Measurements from ENCODE around the gene ZBTB22. TPM values are rescaled to one million over a fixed set of nuclear protein-coding genes. Genes with fewer than 3 reads are reported as not detected.

Gene ZBTB22
- total RNA-seq, 1 donor from 2014 or later: 17.7 TPM

- Histone ChIP-seq H3K4me3 (ENCODE audit: low read length in 3 of 3) (no peak overlapping the region), H3K27ac (ENCODE audit: low read depth, low read length) (no peak overlapping the region), H3K9me3 (ENCODE audit: control insufficient read depth in 3 of 3, low read length in 3 of 3) (no peaks in the 10 kb centered on the region), H3K4me1 (ENCODE audit: control insufficient read depth in 3 of 3, insufficient read depth in 3 of 3, low read length in 3 of 3) (peaks cover 61 to 82% (median 63%) of the 10 kb centered on the region in 3 donors), H3K9ac (ENCODE audit: low read depth in 1 of 3, low read length in 3 of 3) (peak overlapping the region; percentile 25 to 91 (median 51)), H3K36me3 (ENCODE audit: control insufficient read depth in 3 of 3, insufficient read depth in 3 of 3, low read length in 3 of 3) (peaks cover 37 to 38% (median 37%) of the 10 kb centered on the region in 3 donors), H3K27me3 (ENCODE audit: control insufficient read depth in 3 of 3, insufficient read depth in 3 of 3, low read length in 3 of 3) (no peaks in the 10 kb centered on the region)
Measured at GRCh38 chr6:33273924-33274902, 43.3 kb downstream of the ZBTB22 start.

- H3K27ac ChIP-seq (ENCODE audit: low read depth, low read length): no peak overlapping the region
- peaks cover 40 to 47% (median 41%) of the 10 kb centered on the region in 3 donors for H3K36me3 ChIP-seq (ENCODE audit: control insufficient read depth in 3 of 3, insufficient read depth in 3 of 3, low read length in 3 of 3)
- no peaks in the 10 kb centered on the region for H3K9me3 ChIP-seq (ENCODE audit: control insufficient read depth in 3 of 3, low read length in 3 of 3)
- H3K4me1 ChIP-seq (ENCODE audit: control insufficient read depth in 3 of 3, insufficient read depth in 3 of 3, low read length in 3 of 3): peaks cover 53 to 79% (median 55%) of the 10 kb centered on the region in 3 donors
- H3K9ac ChIP-seq (ENCODE audit: low read depth in 1 of 3, low read length in 3 of 3): peak overlapping the region; percentile 91 to 96 (median 91)
- H3K4me3 ChIP-seq (ENCODE audit: low read length in 3 of 3): peak overlapping the region; percentile 84 to 96 (median 95)
- H3K27me3 ChIP-seq (ENCODE audit: control insufficient read depth in 3 of 3, insufficient read depth in 3 of 3, low read length in 3 of 3): no peaks in the 10 kb centered on the region
Measured at GRCh38 chr6:33273129-33273923, 44.2 kb downstream of the ZBTB22 start.

GRCh38 chr6:33272275-33273128 lies 45.0 kb downstream of the ZBTB22 start:
- Histone ChIP-seq H3K27me3 (ENCODE audit: control insufficient read depth in 3 of 3, insufficient read depth in 3 of 3, low read length in 3 of 3) (no peaks in the 10 kb centered on the region), H3K4me1 (ENCODE audit: control insufficient read depth in 3 of 3, insufficient read depth in 3 of 3, low read length in 3 of 3) (peaks cover 45 to 70% (median 50%) of the 10 kb centered on the region in 3 donors), H3K27ac (ENCODE audit: low read depth, low read length) (peak overlapping the region; percentile 97), H3K36me3 (ENCODE audit: control insufficient read depth in 3 of 3, insufficient read depth in 3 of 3, low read length in 3 of 3) (peaks cover 47 to 55% (median 49%) of the 10 kb centered on the region in 3 donors), H3K9me3 (ENCODE audit: control insufficient read depth in 3 of 3, low read length in 3 of 3) (no peaks in the 10 kb centered on the region), H3K4me3 (ENCODE audit: low read length in 3 of 3) (peak overlapping the region; percentile 84 to 96 (median 95)), H3K9ac (ENCODE audit: low read depth in 1 of 3, low read length in 3 of 3) (peak overlapping the region; percentile 91 to 96 (median 91))

DNA sequence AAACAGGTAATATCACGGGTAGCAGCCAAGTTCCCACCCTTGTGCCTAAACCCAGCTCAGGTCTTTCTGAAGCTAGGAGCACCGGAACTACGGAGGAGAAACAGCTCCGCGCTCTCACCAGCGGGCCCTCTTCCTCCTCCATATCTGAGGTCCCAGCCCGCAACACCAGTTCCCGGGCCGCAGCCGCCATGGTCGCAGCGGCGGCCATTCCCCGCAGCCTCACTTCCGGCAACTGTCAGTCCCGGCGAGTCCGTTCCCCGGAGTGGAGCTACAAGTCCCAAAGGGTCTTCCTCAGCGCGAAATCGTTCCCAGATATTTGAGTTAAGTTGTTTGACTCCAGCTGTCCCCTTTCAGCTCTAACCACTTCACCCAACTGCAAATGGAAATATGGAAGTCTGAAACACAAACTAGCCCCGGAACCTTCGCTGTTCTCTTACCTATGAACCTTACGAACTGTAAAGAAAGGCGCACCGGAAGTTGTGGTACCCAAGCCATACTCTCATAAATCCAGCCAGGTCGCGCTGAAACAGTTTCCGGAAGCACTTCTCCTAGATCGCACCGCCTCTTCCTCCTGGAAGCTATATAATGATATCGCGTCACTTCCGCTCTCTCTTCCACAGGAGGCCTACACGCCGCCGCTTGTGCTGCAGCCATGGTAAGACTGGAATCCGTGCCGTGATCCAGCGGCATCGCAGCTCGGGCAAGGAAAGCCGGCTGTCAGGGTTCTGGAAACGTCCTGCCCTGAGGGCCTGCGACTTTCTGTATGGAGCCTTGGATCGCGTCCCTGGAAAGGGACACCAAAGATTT lies 45.9 kb downstream of the ZBTB22 start, which contains the start of the genes RPS18 and VPS52:
Gene RPS18, plus strand, starts transcription at position 608 of the 807 bp plus-strand sequence. Its CDS starts 45 bp downstream, at position 653.
Gene VPS52, minus strand, starts transcription at position 409 of the 807 bp plus-strand sequence. Its CDS starts 201 bp downstream, at position 208.
- H3K27ac ChIP-seq (ENCODE audit: low read depth, low read length): peak within 1 kb of the TSS; percentile 97
- peaks cover 41 to 62% (median 48%) of the 10 kb centered on the region in 3 donors for H3K4me1 ChIP-seq (ENCODE audit: control insufficient read depth in 3 of 3, insufficient read depth in 3 of 3, low read length in 3 of 3)
- H3K4me3 ChIP-seq (ENCODE audit: low read length in 3 of 3): peak within 1 kb of the TSS; percentile 84 to 96 (median 95)
- H3K9me3 ChIP-seq (ENCODE audit: control insufficient read depth in 3 of 3, low read length in 3 of 3): no peaks in the 10 kb centered on the region
- H3K36me3 ChIP-seq (ENCODE audit: control insufficient read depth in 3 of 3, insufficient read depth in 3 of 3, low read length in 3 of 3): peaks cover 56 to 63% (median 57%) of the 10 kb centered on the region in 3 donors
- no peaks in the 10 kb centered on the region for H3K27me3 ChIP-seq (ENCODE audit: control insufficient read depth in 3 of 3, insufficient read depth in 3 of 3, low read length in 3 of 3)
- H3K9ac ChIP-seq (ENCODE audit: low read depth in 1 of 3, low read length in 3 of 3): peak within 1 kb of the TSS; percentile 91 to 97 (median 96)

- peaks cover 35 to 56% (median 43%) of the 10 kb centered on the region in 3 donors for H3K4me1 ChIP-seq (ENCODE audit: control insufficient read depth in 3 of 3, insufficient read depth in 3 of 3, low read length in 3 of 3)
- H3K27ac ChIP-seq (ENCODE audit: low read depth, low read length): peak overlapping the region; percentile 97
- H3K36me3 ChIP-seq (ENCODE audit: control insufficient read depth in 3 of 3, insufficient read depth in 3 of 3, low read length in 3 of 3): peaks cover 57 to 67% (median 57%) of the 10 kb centered on the region in 3 donors
- peak overlapping the region; percentile 91 to 97 (median 96) for H3K9ac ChIP-seq (ENCODE audit: low read depth in 1 of 3, low read length in 3 of 3)
- H3K4me3 ChIP-seq (ENCODE audit: low read length in 3 of 3): peak overlapping the region; percentile 84 to 96 (median 95)
- H3K9me3 ChIP-seq (ENCODE audit: control insufficient read depth in 3 of 3, low read length in 3 of 3): no peaks in the 10 kb centered on the region
- no peaks in the 10 kb centered on the region for H3K27me3 ChIP-seq (ENCODE audit: control insufficient read depth in 3 of 3, insufficient read depth in 3 of 3, low read length in 3 of 3)
Measured at GRCh38 chr6:33271117-33271467, 46.5 kb downstream of the ZBTB22 start.

Other genes starting within 250 kb of the ZBTB22 start
- 14.6 TPM for gene HLA-DPA1, start 244.1 kb downstream of the ZBTB22 start, total RNA-seq
- 9.9 TPM for gene HLA-DPB1, start 241.8 kb downstream of the ZBTB22 start, total RNA-seq
- 28.7 TPM for gene COL11A2, start 125.3 kb downstream of the ZBTB22 start, total RNA-seq
- gene RXRB, start 117.1 kb downstream of the ZBTB22 start, total RNA-seq: 17.7 TPM
- 53.2 TPM for gene SLC39A7, start 116.9 kb downstream of the ZBTB22 start, total RNA-seq
- 15.7 TPM for gene HSD17B8, start 113.1 kb downstream of the ZBTB22 start, total RNA-seq
- 20.4 TPM for gene RING1, start 109.2 kb downstream of the ZBTB22 start, total RNA-seq
- gene VPS52, start 45.9 kb downstream of the ZBTB22 start, total RNA-seq: 43.8 TPM
- 8,222 TPM for gene RPS18, start 45.7 kb downstream of the ZBTB22 start, total RNA-seq
- 2.1 TPM for gene B3GALT4, start 40.6 kb downstream of the ZBTB22 start, total RNA-seq
- 67.3 TPM for gene WDR46, start 28.5 kb downstream of the ZBTB22 start, total RNA-seq
- 27.1 TPM for gene PFDN6, start 28.1 kb downstream of the ZBTB22 start, total RNA-seq
- gene RGL2, start 18.8 kb downstream of the ZBTB22 start, total RNA-seq: 18.3 TPM
- 16.7 TPM for gene TAPBP, start 3.7 kb downstream of the ZBTB22 start, total RNA-seq
- 15.1 TPM for gene DAXX, start 5.2 kb upstream of the ZBTB22 start, total RNA-seq
- gene KIFC1, start 74.1 kb upstream of the ZBTB22 start, total RNA-seq: 12.0 TPM
- gene PHF1, start 93.3 kb upstream of the ZBTB22 start, total RNA-seq: 5.7 TPM
- gene CUTA, start 100.4 kb upstream of the ZBTB22 start, total RNA-seq: 73.1 TPM
- 1.6 TPM for gene SYNGAP1, start 102.3 kb upstream of the ZBTB22 start, total RNA-seq
- gene ZBTB9, start 136.8 kb upstream of the ZBTB22 start, total RNA-seq: 11.0 TPM

All from skeletal muscle tissue (tissue), 4 donors.